ENCODE results near the gene ECE1. TPM values are rescaled to one million over a fixed set of nuclear protein-coding genes. Genes with fewer than 3 reads are reported as not detected.
"Not testable (repeated sequence)": the region's sequence is repeated elsewhere in the genome, so short reads cannot be mapped to it uniquely, and the experiment has no call there.

The ECE1 gene
- total and polyA plus RNA-seq, 2 donors (not counting 1 experiment from before 2014, with no cell fraction given), result 131 to 138 TPM

DNA sequence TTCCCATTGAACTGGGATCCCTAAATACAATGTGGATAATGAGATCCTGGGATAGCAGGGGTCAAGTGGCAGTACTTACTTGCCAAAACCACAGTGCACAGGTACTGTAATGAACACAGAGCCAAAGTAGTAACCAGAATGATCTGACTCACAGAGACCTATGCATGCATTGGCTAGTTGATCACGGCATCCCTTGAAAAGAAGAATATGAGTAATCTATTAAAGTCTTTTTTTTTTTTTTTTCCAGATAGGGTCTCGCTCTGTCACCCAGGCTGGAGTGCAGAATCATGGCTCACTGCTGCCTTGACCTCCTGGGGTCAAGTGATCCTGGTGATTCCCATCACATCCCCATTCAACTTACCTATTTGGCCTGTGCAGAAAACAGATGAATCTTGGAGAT is 84.1 kb downstream of the ECE1 start:
- Histone ChIP-seq H4K20me1 (ENCODE audit: control insufficient read depth, extremely low read depth, insufficient read depth, low read length) (no peaks in the 10 kb centered on the region), H3K9me3 (ENCODE audit: control insufficient read depth, insufficient read depth, low read depth, low read length) (no peaks in the 10 kb centered on the region), H3K4me2 (ENCODE audit: extremely low read depth, insufficient read depth, low read length) (no peak overlapping the region), H3K36me3 (ENCODE audit: control insufficient read depth, insufficient read depth, low read length) (no peaks in the 10 kb centered on the region), H3K79me2 (ENCODE audit: control insufficient read depth, insufficient read depth, low read length) (no peaks in the 10 kb centered on the region), H3K9ac (ENCODE audit: insufficient read depth, low read length) (no peak overlapping the region), H3K4me3 (replicated peaks in 1 of 4; ENCODE audit: control extremely low read depth in 1 of 4, insufficient read depth in 1 of 4, low read depth in 3 of 4, low read length in 4 of 4) (no peak overlapping the region), H3K27ac (ENCODE audit: insufficient read depth, low read length) (no peak overlapping the region), H3K4me1 (ENCODE audit: control insufficient read depth, extremely low read depth, insufficient read depth, low read length) (no peaks in the 10 kb centered on the region), H3K27me3 (ENCODE audit: control insufficient read depth, insufficient read depth, low read length) (no peaks in the 10 kb centered on the region), H2AFZ (ENCODE audit: low read length) (no peak overlapping the region)
- DNase-seq (ENCODE audit: low read depth in 2 of 2), result peak in 1 of 2 donors; percentile 74
- TF ChIP-seq EZH2 (IDR thresholded peaks at IDR 0.05; ENCODE audit: low read length, missing control alignments), result no peak
- TF ChIP-seq, protein P1, sequence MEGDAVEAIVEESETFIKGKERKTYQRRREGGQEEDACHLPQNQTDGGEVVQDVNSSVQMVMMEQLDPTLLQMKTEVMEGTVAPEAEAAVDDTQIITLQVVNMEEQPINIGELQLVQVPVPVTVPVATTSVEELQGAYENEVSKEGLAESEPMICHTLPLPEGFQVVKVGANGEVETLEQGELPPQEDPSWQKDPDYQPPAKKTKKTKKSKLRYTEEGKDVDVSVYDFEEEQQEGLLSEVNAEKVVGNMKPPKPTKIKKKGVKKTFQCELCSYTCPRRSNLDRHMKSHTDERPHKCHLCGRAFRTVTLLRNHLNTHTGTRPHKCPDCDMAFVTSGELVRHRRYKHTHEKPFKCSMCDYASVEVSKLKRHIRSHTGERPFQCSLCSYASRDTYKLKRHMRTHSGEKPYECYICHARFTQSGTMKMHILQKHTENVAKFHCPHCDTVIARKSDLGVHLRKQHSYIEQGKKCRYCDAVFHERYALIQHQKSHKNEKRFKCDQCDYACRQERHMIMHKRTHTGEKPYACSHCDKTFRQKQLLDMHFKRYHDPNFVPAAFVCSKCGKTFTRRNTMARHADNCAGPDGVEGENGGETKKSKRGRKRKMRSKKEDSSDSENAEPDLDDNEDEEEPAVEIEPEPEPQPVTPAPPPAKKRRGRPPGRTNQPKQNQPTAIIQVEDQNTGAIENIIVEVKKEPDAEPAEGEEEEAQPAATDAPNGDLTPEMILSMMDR (conservative IDR thresholded peaks at IDR 0.05 in 1 of 2, IDR thresholded peaks at IDR 0.05 in 1 of 2; ENCODE audit: low read depth in 1 of 2, low read length in 2 of 2), result no peak

DNA sequence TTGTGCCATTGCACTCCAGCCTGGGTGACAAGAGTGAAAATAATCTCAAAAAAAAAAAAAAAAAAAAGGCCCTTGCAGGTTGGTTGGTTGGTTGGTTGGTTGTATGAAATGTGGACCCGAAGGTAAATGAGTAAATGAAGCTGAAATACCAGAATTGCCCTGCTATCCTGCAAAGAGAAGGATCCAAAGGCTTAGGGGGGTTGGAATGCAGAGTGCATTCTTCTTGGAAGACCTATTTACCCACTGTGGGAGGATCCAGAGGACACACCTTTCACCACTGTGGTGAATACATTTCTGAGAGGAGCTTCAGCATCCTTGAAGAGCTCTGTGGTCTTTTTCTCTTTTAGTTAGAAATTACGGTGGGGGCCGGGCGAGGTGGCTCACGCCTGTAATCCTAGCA is 84.8 kb downstream of the ECE1 start:
- Histone ChIP-seq H3K4me1 (ENCODE audit: control insufficient read depth, extremely low read depth, insufficient read depth, low read length) (no peaks in the 10 kb centered on the region), H4K20me1 (ENCODE audit: control insufficient read depth, extremely low read depth, insufficient read depth, low read length) (no peaks in the 10 kb centered on the region), H3K36me3 (ENCODE audit: control insufficient read depth, insufficient read depth, low read length) (no peaks in the 10 kb centered on the region), H3K79me2 (ENCODE audit: control insufficient read depth, insufficient read depth, low read length) (no peaks in the 10 kb centered on the region), H3K9ac (ENCODE audit: insufficient read depth, low read length) (no peak overlapping the region), H3K9me3 (ENCODE audit: control insufficient read depth, insufficient read depth, low read depth, low read length) (no peaks in the 10 kb centered on the region), H3K4me3 (replicated peaks in 1 of 4; ENCODE audit: control extremely low read depth in 1 of 4, insufficient read depth in 1 of 4, low read depth in 3 of 4, low read length in 4 of 4) (no peak overlapping the region), H3K27me3 (ENCODE audit: control insufficient read depth, insufficient read depth, low read length) (no peaks in the 10 kb centered on the region), H3K27ac (ENCODE audit: insufficient read depth, low read length) (no peak overlapping the region), H3K4me2 (ENCODE audit: extremely low read depth, insufficient read depth, low read length) (no peak overlapping the region), H2AFZ (ENCODE audit: low read length) (no peak overlapping the region)
- TF ChIP-seq, protein P1 (conservative IDR thresholded peaks at IDR 0.05 in 1 of 2, IDR thresholded peaks at IDR 0.05 in 1 of 2; ENCODE audit: low read depth in 1 of 2, low read length in 2 of 2), result no peak
- no peak for TF ChIP-seq EZH2 (IDR thresholded peaks at IDR 0.05; ENCODE audit: low read length, missing control alignments)
- DNase-seq (ENCODE audit: low read depth in 2 of 2), result no peak

DNA sequence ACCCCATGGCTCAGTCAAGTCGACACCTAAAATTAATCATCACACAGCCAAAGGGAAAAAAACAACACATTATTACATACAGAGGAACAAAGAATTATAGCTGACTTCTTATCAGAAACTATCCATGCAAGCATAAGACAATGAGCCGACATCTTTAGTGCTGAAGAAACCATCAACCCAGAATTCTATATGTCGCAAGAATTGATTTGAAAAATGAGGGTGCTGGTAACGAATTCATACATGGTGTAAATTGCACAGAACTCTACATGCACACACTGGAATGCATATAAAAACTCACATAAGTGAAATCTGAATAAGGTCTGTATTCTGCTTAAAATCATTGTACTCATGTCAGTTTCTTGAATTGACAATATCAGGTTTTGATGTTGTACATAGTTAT is 88.6 kb downstream of the ECE1 start:
- Histone ChIP-seq H4K20me1 (ENCODE audit: control insufficient read depth, extremely low read depth, insufficient read depth, low read length) (no peaks in the 10 kb centered on the region), H3K4me3 (replicated peaks in 1 of 4; ENCODE audit: control extremely low read depth in 1 of 4, insufficient read depth in 1 of 4, low read depth in 3 of 4, low read length in 4 of 4) (no peak overlapping the region), H3K79me2 (ENCODE audit: control insufficient read depth, insufficient read depth, low read length) (no peaks in the 10 kb centered on the region), H3K27me3 (ENCODE audit: control insufficient read depth, insufficient read depth, low read length) (no peaks in the 10 kb centered on the region), H3K4me1 (ENCODE audit: control insufficient read depth, extremely low read depth, insufficient read depth, low read length) (no peaks in the 10 kb centered on the region), H3K36me3 (ENCODE audit: control insufficient read depth, insufficient read depth, low read length) (no peaks in the 10 kb centered on the region), H3K9me3 (ENCODE audit: control insufficient read depth, insufficient read depth, low read depth, low read length) (no peaks in the 10 kb centered on the region), H3K4me2 (ENCODE audit: extremely low read depth, insufficient read depth, low read length) (no peak overlapping the region), H3K9ac (ENCODE audit: insufficient read depth, low read length) (no peak overlapping the region), H3K27ac (ENCODE audit: insufficient read depth, low read length) (no peak overlapping the region), H2AFZ (ENCODE audit: low read length) (no peak overlapping the region)
- no peak for DNase-seq (ENCODE audit: low read depth in 2 of 2)
- TF ChIP-seq, protein P1 (conservative IDR thresholded peaks at IDR 0.05 in 1 of 2, IDR thresholded peaks at IDR 0.05 in 1 of 2; ENCODE audit: low read depth in 1 of 2, low read length in 2 of 2), result no peak
- TF ChIP-seq EZH2 (IDR thresholded peaks at IDR 0.05; ENCODE audit: low read length, missing control alignments), result no peak

DNA sequence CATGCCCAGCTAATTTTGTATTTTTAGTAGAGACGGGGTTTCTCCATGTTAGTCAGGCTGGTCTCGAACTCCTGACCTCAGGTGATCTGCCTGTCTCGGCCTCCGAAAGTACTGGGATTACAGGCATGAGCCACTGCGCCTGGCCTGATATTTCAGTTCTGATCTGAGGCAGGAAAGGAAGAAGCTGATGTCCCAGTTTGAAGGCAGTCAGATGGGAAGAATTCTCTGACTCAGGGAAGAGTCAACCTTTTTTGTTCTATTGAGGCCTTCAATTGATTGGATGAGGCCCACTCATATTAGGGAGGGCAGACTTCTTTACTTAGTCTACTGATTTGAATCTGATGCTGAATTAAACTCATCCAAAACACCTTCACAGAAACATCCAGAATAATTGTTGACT is 89.0 kb downstream of the ECE1 start:
- H3K9ac ChIP-seq (ENCODE audit: insufficient read depth, low read length); H3K27me3 ChIP-seq (ENCODE audit: control insufficient read depth, insufficient read depth, low read length); H3K27ac ChIP-seq (ENCODE audit: insufficient read depth, low read length); H3K4me2 ChIP-seq (ENCODE audit: extremely low read depth, insufficient read depth, low read length); H3K9me3 ChIP-seq (ENCODE audit: control insufficient read depth, insufficient read depth, low read depth, low read length); H2AFZ ChIP-seq (ENCODE audit: low read length); H3K36me3 ChIP-seq (ENCODE audit: control insufficient read depth, insufficient read depth, low read length); H3K4me3 ChIP-seq (replicated peaks in 1 of 4; ENCODE audit: control extremely low read depth in 1 of 4, insufficient read depth in 1 of 4, low read depth in 3 of 4, low read length in 4 of 4); H3K4me1 ChIP-seq (ENCODE audit: control insufficient read depth, extremely low read depth, insufficient read depth, low read length); H4K20me1 ChIP-seq (ENCODE audit: control insufficient read depth, extremely low read depth, insufficient read depth, low read length); H3K79me2 ChIP-seq (ENCODE audit: control insufficient read depth, insufficient read depth, low read length): not testable (repeated sequence)
- peak in 1 of 2 donors; percentile 32 for DNase-seq (ENCODE audit: low read depth in 2 of 2)
